Left ventricle myocardium inferior (tissue), 1 donor: ENCODE measurements around the gene ZPR1. TPM values are rescaled to one million over a fixed set of nuclear protein-coding genes. Genes with fewer than 3 reads are reported as not detected.
A peak's percentile ranks its signal among the peaks of the same experiment; 100 is the strongest.

ENCODE experiments used
- DNase-seq: peaks from one replicate; pipeline ENCODE4 v3.0.0-alpha.2; 2020
- H3K27ac ChIP-seq: fragments of 200-600 bp; replicated peaks from 2 replicates; pipeline ENCODE4 v1.8.0; 2021
- H3K27me3 ChIP-seq: fragments of 200-600 bp; 2 replicates; pipeline ENCODE4 v1.8.0; 2021; ENCODE audit warnings: low read depth
- H3K36me3 ChIP-seq: fragments of 200-600 bp; 2 replicates; pipeline ENCODE4 v1.8.0; 2021
- H3K4me1 ChIP-seq: fragments of 200-600 bp; 2 replicates; pipeline ENCODE4 v1.8.0; 2021
- H3K4me3 ChIP-seq: fragments of 200-600 bp; 2 replicates; pipeline ENCODE4 v1.8.0; 2021; ENCODE audit warnings: mild to moderate bottlenecking, moderate library complexity
- H3K9me3 ChIP-seq: fragments of 200-600 bp; replicated peaks from 2 replicates; pipeline ENCODE4 v1.8.0; 2021
- intact Hi-C: fragments of 100-400 bp; cut with micrococcal nuclease; formaldehyde crosslinking; loops from one replicate; pipeline ENCODE4 v1.11.0; 2022
- total RNA-seq: library from RNA; stranded (reverse); fragmentation: NEBNext Ultra II Directional; extraction: Animal tissue kit (Norgen Biotek cat#: 25700); gene quantifications from one replicate; pipeline ENCODE4 v1.2.1, GENCODE V29; 2021
- TF ChIP-seq, protein P1 (sequence below): fragments of 200-600 bp; IDR thresholded peaks from 2 replicates; pipeline ENCODE4 v1.8.0; 2021; ENCODE audit warnings: antibody characterized with exemption, mild to moderate bottlenecking, borderline replicate concordance
- donor health status: DM: no; HTN: yes; CAD: no; lungs with severe emphysema.

Gene ZPR1
- total RNA-seq, 1 donor from 2014 or later, result 26.4 TPM

GRCh38 chr11:116792869-116793771 is 5.3 kb upstream of the ZPR1 start:
- no peaks in the 10 kb centered on the region for H3K36me3 ChIP-seq
- DNase-seq, result no peak
- H3K27me3 ChIP-seq, result no peaks in the 10 kb centered on the region
- peaks cover 23% of the 10 kb centered on the region for H3K4me1 ChIP-seq
- H3K4me3 ChIP-seq, result no peak overlapping the region
- intact Hi-C loops, result loop anchor here (5.0 kb wide), 1 partner anchor 434 kb away; no protein-coding TSS in a partner anchor
- TF ChIP-seq, protein P1, sequence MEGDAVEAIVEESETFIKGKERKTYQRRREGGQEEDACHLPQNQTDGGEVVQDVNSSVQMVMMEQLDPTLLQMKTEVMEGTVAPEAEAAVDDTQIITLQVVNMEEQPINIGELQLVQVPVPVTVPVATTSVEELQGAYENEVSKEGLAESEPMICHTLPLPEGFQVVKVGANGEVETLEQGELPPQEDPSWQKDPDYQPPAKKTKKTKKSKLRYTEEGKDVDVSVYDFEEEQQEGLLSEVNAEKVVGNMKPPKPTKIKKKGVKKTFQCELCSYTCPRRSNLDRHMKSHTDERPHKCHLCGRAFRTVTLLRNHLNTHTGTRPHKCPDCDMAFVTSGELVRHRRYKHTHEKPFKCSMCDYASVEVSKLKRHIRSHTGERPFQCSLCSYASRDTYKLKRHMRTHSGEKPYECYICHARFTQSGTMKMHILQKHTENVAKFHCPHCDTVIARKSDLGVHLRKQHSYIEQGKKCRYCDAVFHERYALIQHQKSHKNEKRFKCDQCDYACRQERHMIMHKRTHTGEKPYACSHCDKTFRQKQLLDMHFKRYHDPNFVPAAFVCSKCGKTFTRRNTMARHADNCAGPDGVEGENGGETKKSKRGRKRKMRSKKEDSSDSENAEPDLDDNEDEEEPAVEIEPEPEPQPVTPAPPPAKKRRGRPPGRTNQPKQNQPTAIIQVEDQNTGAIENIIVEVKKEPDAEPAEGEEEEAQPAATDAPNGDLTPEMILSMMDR, result no peak
- H3K27ac ChIP-seq, result no peak overlapping the region
- H3K9me3 ChIP-seq, result no peaks in the 10 kb centered on the region

DNA sequence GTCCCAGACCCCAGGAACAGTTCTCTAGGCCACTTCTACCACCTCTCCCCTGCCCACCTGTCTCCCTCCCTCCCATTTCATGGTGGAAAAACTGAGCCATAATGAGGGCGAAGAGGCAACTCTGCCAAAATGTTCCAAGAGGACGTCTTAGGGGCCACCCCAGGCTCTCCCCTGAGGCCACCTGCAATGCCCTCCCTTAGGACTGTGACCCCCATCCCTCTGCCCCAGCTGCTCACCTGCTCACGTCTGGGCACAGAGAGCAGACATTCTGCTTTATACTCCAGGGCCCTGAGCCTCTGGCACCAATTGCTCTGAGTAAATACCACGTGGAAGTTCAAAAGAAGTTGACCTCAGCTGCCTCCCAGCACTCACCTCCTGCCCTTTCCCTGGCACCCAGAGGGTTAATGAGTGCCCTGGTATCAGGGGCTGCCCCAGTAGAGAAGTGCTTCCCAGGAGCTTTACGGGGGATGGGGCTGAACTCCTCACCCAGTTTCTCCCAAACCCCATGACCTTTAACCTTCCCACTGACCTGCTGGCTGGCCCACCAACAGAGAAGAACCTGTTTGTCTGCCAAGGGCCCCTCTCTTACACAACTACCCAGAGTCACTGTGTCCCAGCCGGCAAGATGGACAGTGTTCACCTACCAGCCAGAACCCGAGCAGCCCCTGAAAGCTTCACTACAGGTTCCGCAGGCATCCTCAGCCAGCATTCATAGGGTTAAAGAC is 4.5 kb upstream of the ZPR1 start:
- Histone ChIP-seq H3K27ac (no peak overlapping the region), H3K4me1 (peaks cover 22% of the 10 kb centered on the region), H3K27me3 (no peaks in the 10 kb centered on the region), H3K4me3 (no peak overlapping the region), H3K9me3 (no peaks in the 10 kb centered on the region), H3K36me3 (no peaks in the 10 kb centered on the region)
- intact Hi-C loops, result loop anchor here (5.0 kb wide), 1 partner anchor 435 kb away; no protein-coding TSS in a partner anchor
- DNase-seq, result no peak
- TF ChIP-seq, protein P1, result no peak

GRCh38 chr11:116791813-116792143 is 4.0 kb upstream of the ZPR1 start, which contains the start of gene APOA5:
APOA5 (minus strand) TSS chr11:116791879; CDS start chr11:116791860, 19 bp downstream.
- intact Hi-C loops, result loop anchor here (5.0 kb wide), 1 partner anchor 436 kb away; no protein-coding TSS in a partner anchor
- peaks cover 27% of the 10 kb centered on the region for H3K4me1 ChIP-seq
- H3K9me3 ChIP-seq, result no peaks in the 10 kb centered on the region
- H3K27me3 ChIP-seq, result no peaks in the 10 kb centered on the region
- no peak within 1 kb of the TSS for H3K27ac ChIP-seq
- H3K4me3 ChIP-seq, result peak within 1 kb of the TSS; percentile 32
- no peak for DNase-seq
- TF ChIP-seq, protein P1, result no peak
- no peaks in the 10 kb centered on the region for H3K36me3 ChIP-seq

- Histone ChIP-seq H3K4me1 (peaks cover 33% of the 10 kb centered on the region), H3K4me3 (peak overlapping the region; percentile 32), H3K27me3 (no peaks in the 10 kb centered on the region), H3K27ac (no peak overlapping the region), H3K36me3 (peaks cover 6% of the 10 kb centered on the region), H3K9me3 (no peaks in the 10 kb centered on the region)
- TF ChIP-seq, protein P1, result peak; percentile 93
- peak; percentile 79 for DNase-seq
- intact Hi-C loops, result loop anchor here (5.0 kb wide), 1 partner anchor 436 kb away; no protein-coding TSS in a partner anchor
Observed at GRCh38 chr11:116791002-116791812, 3.4 kb upstream of the ZPR1 start.
